Muscle layer of colon (tissue), 2 donors: ENCODE measurements around the gene SH2B2.

ENCODE experiments used
- H3K27ac ChIP-seq: one replicate; pipeline ENCODE4 v1.7.0; 2013; ENCODE audit warnings: low read depth, mild to moderate bottlenecking, low read length, moderate library complexity
- H3K27me3 ChIP-seq, 2 donors: one replicate each; pipeline ENCODE4 v1.7.0; 2013; ENCODE audit warnings: low read length in 2 of 2, mild to moderate bottlenecking in 2 of 2; ENCODE audit not compliant: insufficient read depth in 2 of 2, control insufficient read depth in 1 of 2
- H3K36me3 ChIP-seq: one replicate; pipeline ENCODE4 v1.7.0; 2013; ENCODE audit warnings: mild to moderate bottlenecking, low read length; ENCODE audit not compliant: insufficient read depth
- H3K4me1 ChIP-seq: one replicate; pipeline ENCODE4 v1.7.0; 2013; ENCODE audit warnings: mild to moderate bottlenecking, low read length; ENCODE audit not compliant: insufficient read depth
- H3K4me3 ChIP-seq, 2 donors: one replicate each; pipeline ENCODE4 v1.7.0; 2013; ENCODE audit warnings: low read length in 2 of 2, low read depth in 1 of 2, mild to moderate bottlenecking in 1 of 2, moderate library complexity in 1 of 2
- H3K9ac ChIP-seq: one replicate; pipeline ENCODE4 v1.7.0; 2013; ENCODE audit warnings: low read length
- H3K9me3 ChIP-seq: one replicate; pipeline ENCODE4 v1.7.0; 2013; ENCODE audit warnings: mild to moderate bottlenecking, low read length
- donor health status: abdominal sarcoma.
- donor health status: Adenocarcinoma of cecum.

Gene SH2B2

DNA sequence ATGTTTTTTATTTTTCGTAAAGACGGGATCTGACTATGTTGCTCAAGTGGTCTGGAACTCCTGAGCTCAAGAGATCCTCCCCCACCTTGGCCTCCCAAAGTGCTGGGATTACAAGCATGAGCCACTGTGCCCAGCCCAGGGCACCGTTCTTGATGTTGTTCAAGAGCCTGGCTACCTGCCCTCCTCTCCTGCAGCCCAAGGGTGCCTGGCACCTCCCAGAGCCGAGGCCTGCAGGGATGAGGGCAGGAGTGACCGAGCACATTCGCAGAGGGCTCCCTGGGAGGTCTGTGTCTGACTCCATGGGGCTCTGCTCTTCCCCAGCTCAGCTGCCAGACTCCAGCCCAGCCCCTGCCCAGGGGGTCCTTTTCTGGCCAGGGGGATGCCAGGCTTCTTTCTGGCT is 15.4 kb downstream of the SH2B2 start:
- Histone ChIP-seq H3K4me1 (no peaks in the 10 kb centered on the region), H3K27me3 (no peaks in the 10 kb centered on the region), H3K9me3 (no peaks in the 10 kb centered on the region), H3K4me3 (no peak overlapping the region), H3K27ac (no peak overlapping the region), H3K36me3 (no peaks in the 10 kb centered on the region), H3K9ac (no peak overlapping the region)

DNA sequence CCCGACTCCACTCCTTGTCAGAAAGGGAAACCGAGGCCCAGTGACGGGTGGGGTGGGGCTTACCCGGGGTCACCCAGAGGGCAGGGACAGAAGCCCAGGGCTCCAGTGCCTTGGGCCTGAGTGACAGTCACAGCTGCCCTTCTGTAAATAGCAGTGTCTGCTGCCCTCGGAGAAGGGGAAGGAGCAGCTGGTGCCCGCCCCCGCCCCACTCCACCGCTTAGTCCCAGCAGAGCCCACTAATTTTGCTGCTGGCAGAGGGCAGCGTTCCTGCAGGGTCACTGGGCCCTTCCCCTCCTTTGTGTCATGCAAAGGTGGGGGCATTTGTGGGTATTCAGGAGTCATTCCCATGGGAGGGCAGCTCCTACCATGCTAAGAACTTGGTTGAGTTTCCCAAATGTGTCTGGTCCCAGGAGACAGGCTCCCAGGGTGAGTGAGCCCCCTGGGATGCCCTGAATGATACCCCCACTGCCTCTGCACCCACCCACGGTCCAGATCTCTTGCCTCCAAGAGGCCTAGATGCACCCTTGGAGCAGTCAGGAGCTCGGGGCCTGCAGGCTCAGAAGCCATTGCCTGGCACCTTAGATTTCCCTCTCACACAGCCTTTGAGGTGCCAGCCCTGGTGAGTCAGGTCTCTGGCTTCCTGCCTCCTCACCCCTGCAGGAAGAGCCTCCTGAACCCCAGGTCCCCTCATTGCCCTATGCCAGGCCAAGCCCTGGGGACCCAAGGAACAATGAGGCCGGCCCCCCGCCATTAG is 17.2 kb downstream of the SH2B2 start:
- H3K27me3 ChIP-seq: no peaks in the 10 kb centered on the region
- H3K9ac ChIP-seq: no peak overlapping the region
- H3K4me1 ChIP-seq: no peaks in the 10 kb centered on the region
- H3K36me3 ChIP-seq: no peaks in the 10 kb centered on the region
- H3K4me3 ChIP-seq: no peak overlapping the region
- H3K27ac ChIP-seq: no peak overlapping the region
- H3K9me3 ChIP-seq: no peaks in the 10 kb centered on the region

DNA sequence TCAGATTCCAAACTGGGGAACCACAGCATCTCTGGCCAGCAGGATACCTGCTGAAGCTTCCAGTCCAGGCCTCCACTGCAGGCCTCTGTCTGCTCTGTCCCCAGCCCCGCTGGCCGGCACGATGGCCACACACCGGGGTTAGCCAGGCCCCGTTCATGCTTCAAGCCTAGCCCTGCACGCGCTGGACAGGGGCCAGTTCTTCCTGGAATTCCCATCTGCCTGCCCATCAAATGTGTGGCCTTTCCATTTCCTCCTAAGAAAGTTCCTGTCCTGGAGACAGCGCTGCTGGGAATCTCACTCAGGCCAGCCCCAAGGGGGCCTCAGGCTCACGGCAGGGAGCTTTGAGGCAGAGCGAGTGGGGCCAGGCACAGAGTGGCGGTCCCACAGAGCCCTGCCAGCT is 18.0 kb downstream of the SH2B2 start:
- no peaks in the 10 kb centered on the region for H3K27me3 ChIP-seq
- no peak overlapping the region for H3K4me3 ChIP-seq
- H3K9ac ChIP-seq: no peak overlapping the region
- H3K27ac ChIP-seq: no peak overlapping the region
- no peaks in the 10 kb centered on the region for H3K36me3 ChIP-seq
- H3K9me3 ChIP-seq: no peaks in the 10 kb centered on the region
- H3K4me1 ChIP-seq: no peaks in the 10 kb centered on the region

DNA sequence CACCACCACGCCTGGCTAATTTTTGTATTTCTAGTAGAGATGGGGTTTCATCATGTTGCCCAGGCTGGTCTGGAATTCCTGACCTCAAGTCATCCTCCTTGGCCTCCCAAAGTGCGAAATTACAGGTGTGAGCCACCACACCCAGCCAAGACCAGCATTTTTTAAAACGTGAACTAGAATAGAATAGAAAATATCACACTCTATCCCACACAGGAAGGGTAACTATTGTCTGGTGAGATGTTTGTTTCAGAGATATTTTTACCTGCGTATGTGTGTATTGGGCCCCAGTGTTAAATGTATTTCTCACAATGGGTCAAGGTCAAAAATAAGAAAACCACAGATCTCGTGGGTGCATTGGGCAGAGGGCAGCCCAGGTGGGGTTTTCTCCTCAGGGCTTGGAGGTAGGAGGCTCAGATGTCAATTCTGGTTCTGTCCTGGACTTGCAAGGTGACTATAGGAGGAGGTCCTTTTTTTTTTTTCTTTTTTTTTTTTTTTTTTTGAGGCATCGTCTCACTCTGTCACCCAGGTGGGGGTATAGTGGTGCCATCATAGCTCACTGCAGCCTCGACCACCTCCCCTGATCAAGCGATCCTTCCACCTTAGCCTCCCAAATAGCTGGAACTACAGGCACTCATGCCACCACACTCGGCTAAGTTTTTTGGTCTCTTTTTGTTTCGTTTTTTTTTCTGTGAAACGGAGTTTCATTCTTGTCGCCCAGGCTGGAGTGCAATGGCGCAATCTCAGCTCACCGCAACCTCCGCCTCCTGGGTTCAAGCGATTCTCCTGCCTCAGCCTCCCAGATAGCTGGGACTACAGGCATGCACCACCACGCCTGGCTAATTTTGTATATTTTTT is 19.0 kb downstream of the SH2B2 start:
- Histone ChIP-seq H3K36me3 (no peaks in the 10 kb centered on the region), H3K27me3 (no peaks in the 10 kb centered on the region), H3K4me3 (no peak overlapping the region), H3K27ac (no peak overlapping the region), H3K9ac (no peak overlapping the region), H3K9me3 (no peaks in the 10 kb centered on the region), H3K4me1 (no peaks in the 10 kb centered on the region)

DNA sequence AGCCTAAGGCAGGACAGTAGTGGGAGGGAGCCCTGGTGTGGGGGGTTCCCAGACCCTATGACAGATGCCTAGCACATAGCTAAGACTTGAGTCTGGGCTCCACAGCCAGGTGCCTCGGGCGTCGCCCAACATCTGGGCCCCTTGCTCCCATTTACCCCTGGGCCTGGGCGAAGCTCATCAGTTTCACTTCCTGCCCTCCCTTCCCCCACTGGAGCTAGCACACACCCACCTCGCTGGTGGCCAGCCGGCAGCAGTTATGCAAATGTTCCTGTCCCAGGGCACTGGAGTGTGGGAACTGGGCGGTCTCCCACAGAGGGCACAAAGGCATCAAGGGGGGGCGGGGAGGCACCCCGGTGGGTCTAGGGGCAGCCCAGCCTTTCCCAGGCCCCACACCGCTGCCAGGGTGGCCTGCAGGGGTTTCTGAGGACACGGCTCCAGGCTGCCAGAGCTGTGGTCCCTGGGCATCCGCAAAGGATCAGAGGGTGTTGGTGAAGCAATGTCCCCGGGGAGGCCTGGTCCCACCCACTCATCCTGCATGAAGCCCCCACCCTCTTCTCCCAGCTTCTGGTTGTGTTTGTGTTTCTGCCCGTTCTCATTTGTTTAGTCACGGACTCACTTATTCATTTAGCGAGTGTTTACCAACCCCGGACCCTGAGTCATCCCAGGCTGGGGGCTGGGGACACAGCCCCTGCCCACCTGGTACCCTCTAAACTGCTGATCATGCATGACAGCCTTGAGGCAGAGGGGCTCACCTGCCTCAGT is 20.4 kb downstream of the SH2B2 start:
- H3K27me3 ChIP-seq: no peaks in the 10 kb centered on the region
- H3K4me3 ChIP-seq: no peak overlapping the region
- H3K36me3 ChIP-seq: no peaks in the 10 kb centered on the region
- H3K4me1 ChIP-seq: no peaks in the 10 kb centered on the region
- H3K9ac ChIP-seq: no peak overlapping the region
- no peak overlapping the region for H3K27ac ChIP-seq
- H3K9me3 ChIP-seq: no peaks in the 10 kb centered on the region

DNA sequence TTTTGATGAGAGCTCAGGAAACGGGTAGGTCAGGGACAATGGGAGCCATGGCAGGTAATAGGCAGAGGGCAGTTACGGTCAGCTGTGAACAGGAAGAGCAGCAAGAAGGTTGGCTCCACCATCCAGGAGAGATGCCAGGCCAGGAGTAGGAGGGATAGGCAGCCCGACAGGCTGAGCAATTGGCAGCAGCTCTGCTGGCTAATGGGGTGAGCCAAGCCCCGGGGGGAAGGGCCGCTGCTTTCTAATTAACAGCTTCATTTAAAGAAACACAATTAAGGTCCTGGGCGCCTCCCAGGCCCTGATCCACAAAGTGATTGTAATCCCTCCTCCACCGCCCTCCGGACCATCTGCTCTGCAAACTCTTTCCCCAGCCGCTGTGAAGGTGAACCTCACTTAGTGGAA is 23.7 kb downstream of the SH2B2 start:
- no peak overlapping the region for H3K9ac ChIP-seq
- H3K27me3 ChIP-seq: no peaks in the 10 kb centered on the region
- no peaks in the 10 kb centered on the region for H3K36me3 ChIP-seq
- H3K4me3 ChIP-seq: no peak overlapping the region
- no peaks in the 10 kb centered on the region for H3K4me1 ChIP-seq
- no peaks in the 10 kb centered on the region for H3K9me3 ChIP-seq
- no peak overlapping the region for H3K27ac ChIP-seq

DNA sequence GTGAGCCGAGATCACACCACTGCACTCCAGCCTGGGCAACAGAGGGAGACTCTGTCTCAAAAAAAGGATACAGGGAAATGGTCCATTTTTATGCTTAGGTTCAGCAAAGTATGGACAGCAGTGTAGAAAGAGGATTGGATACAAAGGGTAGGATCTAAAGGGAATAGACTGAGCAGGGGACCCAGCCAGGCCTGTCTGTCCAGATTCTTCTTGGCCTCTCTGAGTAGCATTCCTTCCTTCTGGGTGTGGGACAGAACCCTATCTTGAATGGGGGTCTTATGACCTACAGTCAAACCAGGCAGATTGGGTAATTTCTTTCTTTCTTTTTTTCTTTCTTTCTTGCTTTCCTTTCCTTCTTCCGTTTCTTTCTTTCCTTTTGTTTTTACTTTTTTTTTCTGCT is 25.6 kb downstream of the SH2B2 start:
- Histone ChIP-seq H3K4me1 (no peaks in the 10 kb centered on the region), H3K9me3 (no peaks in the 10 kb centered on the region), H3K27ac (no peak overlapping the region), H3K4me3 (no peak overlapping the region), H3K27me3 (no peaks in the 10 kb centered on the region), H3K36me3 (no peaks in the 10 kb centered on the region), H3K9ac (no peak overlapping the region)

DNA sequence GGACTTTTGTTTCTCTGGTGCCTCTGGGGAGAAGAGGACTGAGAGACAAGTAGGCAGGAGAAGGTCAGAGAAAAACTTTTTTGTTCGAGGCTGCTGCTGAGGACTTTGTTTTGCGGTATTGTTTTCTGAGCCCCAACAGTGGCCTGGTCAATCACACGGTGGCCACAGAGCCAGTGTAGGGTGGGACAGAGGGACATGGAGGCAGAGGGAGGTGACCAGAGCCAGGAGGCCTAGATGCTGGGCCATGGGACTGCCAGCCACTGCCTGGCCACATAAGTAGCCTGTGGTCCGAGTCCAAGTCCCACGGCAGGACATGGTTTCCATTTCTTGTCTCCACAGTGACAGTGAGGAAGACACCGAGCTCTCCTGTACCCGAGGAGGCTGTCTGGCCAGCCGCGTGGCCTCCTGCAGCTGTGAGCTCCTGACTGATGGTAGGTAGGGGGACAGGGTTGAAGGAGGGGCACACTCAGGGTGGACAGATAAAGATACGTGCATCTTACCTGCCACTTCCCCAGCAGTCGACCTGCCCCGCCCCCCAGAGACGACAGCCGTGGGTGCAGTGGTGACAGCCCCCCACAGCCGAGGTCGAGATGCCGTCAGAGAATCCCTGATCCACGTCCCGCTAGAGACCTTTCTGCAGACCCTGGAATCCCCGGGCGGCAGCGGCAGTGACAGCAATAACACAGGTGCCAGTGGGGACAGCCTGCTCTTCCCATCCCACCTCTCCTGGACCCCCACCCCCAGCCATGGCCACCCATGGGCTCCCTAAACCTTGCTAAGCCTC is 27.5 kb downstream of the SH2B2 start:
- Histone ChIP-seq H3K4me3 (no peak overlapping the region), H3K4me1 (no peaks in the 10 kb centered on the region)

DNA sequence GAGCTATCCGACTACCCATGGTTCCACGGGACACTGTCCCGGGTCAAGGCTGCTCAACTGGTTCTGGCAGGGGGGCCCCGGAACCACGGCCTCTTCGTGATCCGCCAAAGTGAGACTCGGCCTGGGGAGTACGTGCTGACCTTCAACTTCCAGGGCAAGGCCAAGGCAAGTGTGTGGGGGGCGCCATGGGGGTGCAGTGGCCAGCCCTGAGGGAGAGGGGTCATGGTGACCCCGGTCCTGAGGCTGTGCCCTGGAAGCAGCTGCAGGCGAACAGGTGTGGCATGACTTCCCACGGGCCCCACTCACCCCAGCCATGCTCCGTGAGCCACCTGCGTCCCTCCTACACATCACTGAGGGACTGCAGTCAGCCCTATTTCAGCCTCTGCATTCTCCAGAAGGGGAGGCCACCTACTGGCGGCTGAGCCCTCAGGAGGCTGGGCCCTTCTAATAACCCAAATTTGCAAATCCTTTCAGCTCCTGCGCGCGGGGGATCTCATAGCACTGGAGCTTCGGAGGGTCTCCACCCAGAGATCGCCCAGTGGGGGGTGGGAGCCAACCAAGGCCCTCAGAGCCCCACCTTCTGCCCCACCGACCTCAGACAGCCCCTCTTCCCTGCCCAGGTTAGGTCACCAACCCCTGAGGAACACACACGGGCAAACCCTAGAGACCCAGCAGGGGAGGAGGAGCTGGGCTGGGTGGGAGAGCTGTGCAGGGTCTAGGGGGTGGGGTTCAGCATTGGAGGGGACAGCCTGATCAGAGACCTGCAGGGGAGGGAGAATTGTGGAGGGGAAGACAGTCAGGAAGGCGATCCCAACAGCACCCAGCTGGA is 30.8 kb downstream of the SH2B2 start:
- H3K27me3 ChIP-seq: peaks cover 0 to 12% of the 10 kb centered on the region in 2 donors
- no peak overlapping the region for H3K9ac ChIP-seq
- no peaks in the 10 kb centered on the region for H3K4me1 ChIP-seq
- no peak overlapping the region for H3K4me3 ChIP-seq
- no peak overlapping the region for H3K27ac ChIP-seq
- H3K36me3 ChIP-seq: no peaks in the 10 kb centered on the region
- H3K9me3 ChIP-seq: no peaks in the 10 kb centered on the region

More for the DNA sequence above, 27.5 kb downstream of the SH2B2 start:
- no peaks in the 10 kb centered on the region for H3K9me3 ChIP-seq
- H3K9ac ChIP-seq: no peak overlapping the region
- H3K27ac ChIP-seq: no peak overlapping the region
- H3K27me3 ChIP-seq: no peaks in the 10 kb centered on the region
- no peaks in the 10 kb centered on the region for H3K36me3 ChIP-seq

DNA sequence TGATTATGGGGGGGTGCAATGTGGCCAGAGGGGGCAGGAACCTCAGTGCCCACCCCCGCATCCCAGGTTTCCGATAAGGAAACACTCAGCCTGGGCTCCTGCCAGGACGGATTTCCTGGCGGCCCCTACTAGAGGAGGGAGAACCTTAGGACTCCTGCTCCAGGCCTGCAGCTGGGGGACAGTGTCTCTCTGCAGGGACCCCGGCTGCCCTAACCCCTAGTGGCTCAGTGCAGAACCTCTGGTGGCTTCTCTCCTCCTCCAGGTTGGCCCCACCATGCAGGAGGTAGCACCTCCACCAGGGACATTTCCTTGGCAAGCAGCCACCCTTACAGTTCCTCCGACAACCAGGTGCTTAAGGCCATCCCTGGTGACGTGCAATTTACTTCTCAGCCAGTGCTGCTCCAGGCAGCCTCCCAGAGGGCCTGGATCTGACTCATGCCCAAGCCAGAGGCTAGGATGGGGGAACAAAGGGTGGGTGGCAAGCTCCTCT is 31.9 kb downstream of the SH2B2 start:
- no peak overlapping the region for H3K9ac ChIP-seq
- no peaks in the 10 kb centered on the region for H3K36me3 ChIP-seq
- H3K9me3 ChIP-seq: no peaks in the 10 kb centered on the region
- no peaks in the 10 kb centered on the region for H3K4me1 ChIP-seq
- no peak overlapping the region for H3K27ac ChIP-seq
- H3K4me3 ChIP-seq: no peak overlapping the region
- H3K27me3 ChIP-seq: peaks cover 0 to 16% of the 10 kb centered on the region in 2 donors
